ENCODE measurements around the gene PRKCA.

- no peak for TF ChIP-seq POLR2A (IDR thresholded peaks at IDR 0.05; ENCODE audit: low read depth, low read length)
- TF ChIP-seq TAF1 (IDR thresholded peaks at IDR 0.05; ENCODE audit: borderline replicate concordance, low read depth, low read length) = no peak
- TF ChIP-seq POLR2AphosphoS5 (IDR thresholded peaks at IDR 0.05; ENCODE audit: low read depth, low read length) = no peak
Measured at GRCh38 chr17:66547151-66547865, 244.9 kb downstream of the PRKCA start.
